HEK293 (cell line): Measurements from ENCODE around the gene EPDR1.

Experiments
- CTCF ChIA-PET: fragments of 350-600 bp; formaldehyde crosslinking; extraction: SDS; loops from one replicate; lab custom pipeline; 2021; ENCODE audit warnings: antibody characterized with exemption; lab: Yijun Ruan, JAX
- POLR2A ChIA-PET: fragments of 300-600 bp; formaldehyde crosslinking; extraction: SDS; loops from one replicate; lab custom pipeline; 2020; ENCODE audit warnings: antibody characterized with exemption, inconsistent platforms; lab: Yijun Ruan, JAX
- H3K27ac ChIP-seq: fragments of 200-500 bp; sonication (Bioruptor generic); 2 replicates; pipeline ENCODE4 v1.5.1; 2014; ENCODE audit warnings: low read depth, low read length, control low read depth, inconsistent platforms; ENCODE audit errors: extremely low read depth
- H3K36me3 ChIP-seq, 2 experiments: fragments of 200-500 bp in 1 of 2; sonication (Bioruptor generic) in 1 of 2; 1 replicate in 1 of 2; 2 replicates in 1 of 2; pipeline ENCODE4 v1.5.1; 2014 to 2017; ENCODE audit warnings: inconsistent platforms in 2 of 2, low read length in 2 of 2; ENCODE audit not compliant: control insufficient read depth in 2 of 2, insufficient read depth in 1 of 2
- H3K4me1 ChIP-seq: fragments of 200-500 bp; sonication (Bioruptor generic); 2 replicates; pipeline ENCODE4 v1.5.1; 2014; ENCODE audit warnings: mild to moderate bottlenecking, low read length, inconsistent platforms; ENCODE audit not compliant: control insufficient read depth, insufficient read depth
- H3K4me3 ChIP-seq: 2 replicates; pipeline ENCODE4 v1.5.1; 2011; ENCODE audit warnings: low read depth, mild to moderate bottlenecking, control low read depth, low read length, moderate library complexity
- H3K9me3 ChIP-seq: fragments of 200-500 bp; sonication (Bioruptor generic); 2 replicates; pipeline ENCODE4 v1.5.1; 2014; ENCODE audit warnings: low read depth, low read length, inconsistent platforms; ENCODE audit not compliant: control insufficient read depth, insufficient read depth
- GLI2 ChIP-seq: fragments of 450-650 bp; formaldehyde crosslinking; IDR thresholded peaks from 2 replicates; pipeline ENCODE4; 2017; ENCODE audit warnings: missing biosample characterization, missing genetic modification characterization, low read depth, borderline replicate concordance
- HOXC10 ChIP-seq: sonication (generic); formaldehyde crosslinking; IDR thresholded peaks from 2 replicates; pipeline ENCODE4 v1.8.1; 2023; ENCODE audit warnings: mild to moderate bottlenecking, missing genetic modification reagents
- IKZF3 ChIP-seq: fragments of 450-650 bp; IDR thresholded peaks from 2 replicates; pipeline ENCODE4 v1.5.0; 2018; ENCODE audit warnings: missing biosample characterization, mild to moderate bottlenecking, missing genetic modification characterization, moderate library complexity
- KLF16 ChIP-seq: fragments of 450-650 bp; formaldehyde crosslinking; IDR thresholded peaks from 2 replicates; pipeline ENCODE4 v1.5.1; 2017; ENCODE audit warnings: missing biosample characterization, missing genetic modification characterization
- MYNN ChIP-seq: fragments of 450-650 bp; formaldehyde crosslinking; IDR thresholded peaks from 2 replicates; pipeline ENCODE4 v1.5.1; 2016; ENCODE audit warnings: missing biosample characterization, missing genetic modification characterization, borderline replicate concordance
- SP2 ChIP-seq: fragments of 450-650 bp; formaldehyde crosslinking; IDR thresholded peaks from 2 replicates; pipeline ENCODE4 v1.5.1; 2016; ENCODE audit warnings: missing biosample characterization, missing genetic modification characterization
- YY1 ChIP-seq: fragments of 450-650 bp; formaldehyde crosslinking; IDR thresholded peaks from 2 replicates; pipeline ENCODE4 v1.5.1; 2018; ENCODE audit warnings: missing biosample characterization, missing genetic modification characterization
- ZBTB17 ChIP-seq: fragments of 450-650 bp; formaldehyde crosslinking; IDR thresholded peaks from 2 replicates; pipeline ENCODE4 v1.5.1; 2016; ENCODE audit warnings: missing biosample characterization, missing genetic modification characterization
- ZEB2 ChIP-seq: fragments of 450-650 bp; formaldehyde crosslinking; IDR thresholded peaks from 2 replicates; pipeline ENCODE4 v1.5.1; 2016; ENCODE audit warnings: missing biosample characterization, missing genetic modification characterization
- ZNF121 ChIP-seq: fragments of 450-650 bp; formaldehyde crosslinking; IDR thresholded peaks from 2 replicates; pipeline ENCODE4 v1.5.1; 2016; ENCODE audit warnings: missing biosample characterization, missing genetic modification characterization
- ZNF169 ChIP-seq: fragments of 450-650 bp; formaldehyde crosslinking; IDR thresholded peaks from 2 replicates; pipeline ENCODE4 v1.5.1; 2016; ENCODE audit warnings: missing biosample characterization, missing genetic modification characterization
- ZNF174 ChIP-seq: fragments of 450-650 bp; formaldehyde crosslinking; IDR thresholded peaks from 2 replicates; pipeline ENCODE4 v1.5.0; 2017; ENCODE audit warnings: missing biosample characterization, mild to moderate bottlenecking, missing genetic modification characterization
- ZNF2 ChIP-seq: fragments of 450-650 bp; formaldehyde crosslinking; IDR thresholded peaks from 2 replicates; pipeline ENCODE4 v1.5.1; 2016; ENCODE audit warnings: missing biosample characterization, missing genetic modification characterization
- ZNF214 ChIP-seq: fragments of 450-650 bp; formaldehyde crosslinking; IDR thresholded peaks from 2 replicates; pipeline ENCODE4 v1.5.1; 2017; ENCODE audit warnings: missing biosample characterization, mild to moderate bottlenecking, missing genetic modification characterization, borderline replicate concordance
- ZNF24 ChIP-seq: fragments of 450-650 bp; formaldehyde crosslinking; IDR thresholded peaks from 2 replicates; pipeline ENCODE4 v1.5.1; 2016; ENCODE audit warnings: missing biosample characterization, missing genetic modification characterization
- ZNF37A ChIP-seq: fragments of 450-650 bp; IDR thresholded peaks from 2 replicates; pipeline ENCODE4 v1.5.1; 2018; ENCODE audit warnings: missing biosample characterization, missing genetic modification characterization
- ZNF433 ChIP-seq: fragments of 450-650 bp; formaldehyde crosslinking; IDR thresholded peaks from 2 replicates; pipeline ENCODE4 v1.5.1; 2016; ENCODE audit warnings: missing biosample characterization, missing genetic modification characterization, low read depth
- ZNF48 ChIP-seq: fragments of 450-650 bp; formaldehyde crosslinking; IDR thresholded peaks from 2 replicates; pipeline ENCODE4 v1.5.1; 2016; ENCODE audit warnings: missing biosample characterization, missing genetic modification characterization
- ZNF529 ChIP-seq: fragments of 450-650 bp; formaldehyde crosslinking; IDR thresholded peaks from 2 replicates; pipeline ENCODE4 v1.5.1; 2017; ENCODE audit warnings: missing genetic modification characterization, missing biosample characterization; ENCODE audit not compliant: insufficient replicate concordance
- ZNF544 ChIP-seq: fragments of 450-650 bp; formaldehyde crosslinking; IDR thresholded peaks from 2 replicates; pipeline ENCODE4 v1.5.0; 2017; ENCODE audit warnings: missing biosample characterization, missing genetic modification characterization
- ZNF558 ChIP-seq: fragments of 450-650 bp; formaldehyde crosslinking; IDR thresholded peaks from 2 replicates; pipeline ENCODE4 v1.5.1; 2016; ENCODE audit warnings: missing biosample characterization, missing genetic modification characterization
- ZNF610 ChIP-seq: fragments of 450-650 bp; formaldehyde crosslinking; IDR thresholded peaks from 2 replicates; pipeline ENCODE4 v1.5.1; 2016; ENCODE audit warnings: missing biosample characterization, missing genetic modification characterization, borderline replicate concordance
- ZNF658 ChIP-seq: fragments of 450-650 bp; formaldehyde crosslinking; IDR thresholded peaks from 2 replicates; pipeline ENCODE4; 2016; ENCODE audit warnings: missing biosample characterization, missing genetic modification characterization
- ZNF777 ChIP-seq: fragments of 450-650 bp; formaldehyde crosslinking; IDR thresholded peaks from 2 replicates; pipeline ENCODE4 v1.5.1; 2017; ENCODE audit warnings: missing biosample characterization, missing genetic modification characterization, borderline replicate concordance
- ZNF785 ChIP-seq: fragments of 450-650 bp; formaldehyde crosslinking; IDR thresholded peaks from 2 replicates; pipeline ENCODE4 v1.5.1; 2016; ENCODE audit warnings: missing biosample characterization, missing genetic modification characterization
- ZNF792 ChIP-seq: fragments of 450-650 bp; formaldehyde crosslinking; IDR thresholded peaks from 2 replicates; pipeline ENCODE4 v1.5.1; 2016; ENCODE audit warnings: missing biosample characterization, missing genetic modification characterization
- ZXDB ChIP-seq: fragments of 450-650 bp; formaldehyde crosslinking; IDR thresholded peaks from 2 replicates; pipeline ENCODE4 v1.5.1; 2016; ENCODE audit warnings: missing biosample characterization, missing genetic modification characterization
- TF ChIP-seq, protein P1 (sequence below): fragments of 450-650 bp; formaldehyde crosslinking; IDR thresholded peaks from 2 replicates; pipeline ENCODE4 v1.5.1; 2016; ENCODE audit warnings: missing biosample characterization, missing genetic modification characterization
- TF ChIP-seq, protein P2 (sequence below): fragments of 450-650 bp; formaldehyde crosslinking; IDR thresholded peaks from 2 replicates; pipeline ENCODE4 v1.5.1; 2016; ENCODE audit warnings: missing biosample characterization, missing genetic modification characterization
- TF ChIP-seq, protein P3 (sequence below): fragments of 450-650 bp; IDR thresholded peaks from 2 replicates; pipeline ENCODE4 v1.5.1; 2018; ENCODE audit warnings: missing biosample characterization, missing genetic modification characterization
- TF ChIP-seq, protein P4 (sequence below): fragments of 450-650 bp; formaldehyde crosslinking; IDR thresholded peaks from 2 replicates; pipeline ENCODE4 v1.5.1; 2017; ENCODE audit warnings: missing biosample characterization, missing genetic modification characterization

The EPDR1 gene

DNA sequence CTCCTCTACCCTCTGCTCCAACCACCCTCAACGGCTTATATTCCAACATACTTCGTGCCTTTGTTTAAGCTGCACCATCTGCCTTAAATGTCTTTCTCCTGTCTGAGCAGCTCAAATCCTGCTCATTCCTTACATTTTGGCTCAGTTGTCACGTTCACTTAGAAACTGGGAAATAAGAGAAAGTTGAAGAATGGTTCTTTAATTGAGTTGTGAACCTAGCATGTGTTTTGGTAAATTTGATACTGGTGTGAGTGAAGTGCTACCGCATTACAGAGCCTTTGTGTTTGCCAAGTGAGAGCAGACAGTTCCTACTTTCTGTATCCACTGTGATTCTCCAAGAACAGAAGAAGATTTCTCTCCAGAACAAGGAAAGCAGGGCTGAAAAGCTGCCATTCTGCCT lies 54.3 kb downstream of the EPDR1 start (continued):
- no peak for TF ChIP-seq MYNN (tag by site-specific recombination)
- TF ChIP-seq ZNF658 (tag by site-specific recombination) = no peak
- TF ChIP-seq, protein P1, sequence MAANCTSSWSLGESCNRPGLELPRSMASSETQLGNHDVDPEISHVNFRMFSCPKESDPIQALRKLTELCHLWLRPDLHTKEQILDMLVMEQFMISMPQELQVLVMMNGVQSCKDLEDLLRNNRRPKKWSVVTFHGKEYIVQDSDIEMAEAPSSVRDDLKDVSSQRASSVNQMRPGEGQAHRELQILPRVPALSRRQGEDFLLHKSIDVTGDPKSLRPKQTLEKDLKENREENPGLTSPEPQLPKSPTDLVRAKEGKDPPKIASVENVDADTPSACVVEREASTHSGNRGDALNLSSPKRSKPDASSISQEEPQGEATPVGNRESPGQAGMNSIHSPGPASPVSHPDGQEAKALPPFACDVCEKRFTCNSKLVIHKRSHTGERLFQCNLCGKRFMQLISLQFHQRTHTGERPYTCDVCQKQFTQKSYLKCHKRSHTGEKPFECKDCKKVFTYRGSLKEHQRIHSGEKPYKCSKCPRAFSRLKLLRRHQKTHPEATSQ (tag by site-specific recombination) = no peak
- no peak for TF ChIP-seq ZNF48 (tag by site-specific recombination)
- no peak for TF ChIP-seq IKZF3 (tag by site-specific recombination)
- no peak for TF ChIP-seq ZNF433
- no peak for TF ChIP-seq ZNF544 (tag by site-specific recombination)
- TF ChIP-seq ZNF121 (tag by site-specific recombination) = no peak

DNA sequence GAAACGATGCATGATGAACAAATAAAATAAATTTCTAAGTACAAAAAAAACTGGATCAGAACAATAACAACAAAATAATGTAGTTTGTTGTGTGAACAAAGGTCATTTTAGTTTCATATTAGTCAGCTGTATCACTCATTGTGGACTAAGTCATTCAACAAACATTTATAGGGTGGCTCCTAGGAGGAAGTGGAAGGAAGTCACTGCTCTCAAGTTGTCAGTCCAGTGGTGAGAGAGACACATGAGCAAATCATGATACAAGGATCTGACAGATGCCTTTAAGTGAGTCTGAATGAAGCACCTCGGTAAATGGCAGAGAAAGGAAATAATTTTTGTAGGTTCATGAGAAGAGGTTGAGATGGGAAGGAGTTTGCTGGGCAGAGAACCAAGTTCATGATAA lies 56.8 kb downstream of the EPDR1 start:
- H3K36me3 ChIP-seq = no peaks in the 10 kb centered on the region
- POLR2A ChIA-PET = no interaction called here
- H3K9me3 ChIP-seq = no peaks in the 10 kb centered on the region
- no peak overlapping the region for H3K4me3 ChIP-seq
- CTCF ChIA-PET = interaction anchor here (0.6 kb wide), 1 partner anchor 245 kb away, joined by 5 read pairs; no protein-coding TSS in a partner anchor
- H3K27ac ChIP-seq = no peak overlapping the region
- no peak for TF ChIP-seq GLI2 (tag by site-specific recombination)
- TF ChIP-seq, protein P2, sequence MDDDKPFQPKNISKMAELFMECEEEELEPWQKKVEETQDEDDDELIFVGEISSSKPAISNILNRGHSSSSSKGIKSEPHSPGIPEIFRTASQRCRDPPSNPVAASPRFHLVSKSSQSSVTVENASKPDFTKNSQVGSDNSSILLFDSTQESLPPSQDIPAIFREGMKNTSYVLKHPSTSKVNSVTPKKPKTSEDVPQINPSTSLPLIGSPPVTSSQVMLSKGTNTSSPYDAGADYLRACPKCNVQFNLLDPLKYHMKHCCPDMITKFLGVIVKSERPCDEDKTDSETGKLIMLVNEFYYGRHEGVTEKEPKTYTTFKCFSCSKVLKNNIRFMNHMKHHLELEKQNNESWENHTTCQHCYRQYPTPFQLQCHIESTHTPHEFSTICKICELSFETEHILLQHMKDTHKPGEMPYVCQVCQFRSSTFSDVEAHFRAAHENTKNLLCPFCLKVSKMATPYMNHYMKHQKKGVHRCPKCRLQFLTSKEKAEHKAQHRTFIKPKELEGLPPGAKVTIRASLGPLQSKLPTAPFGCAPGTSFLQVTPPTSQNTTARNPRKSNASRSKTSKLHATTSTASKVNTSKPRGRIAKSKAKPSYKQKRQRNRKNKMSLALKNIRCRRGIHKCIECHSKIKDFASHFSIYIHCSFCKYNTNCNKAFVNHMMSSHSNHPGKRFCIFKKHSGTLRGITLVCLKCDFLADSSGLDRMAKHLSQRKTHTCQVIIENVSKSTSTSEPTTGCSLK = no peak
- no peak for TF ChIP-seq ZNF777 (tag by site-specific recombination)
- no peak for TF ChIP-seq ZNF785 (tag by site-specific recombination)
- no peak for TF ChIP-seq ZNF529
- TF ChIP-seq, protein P3, sequence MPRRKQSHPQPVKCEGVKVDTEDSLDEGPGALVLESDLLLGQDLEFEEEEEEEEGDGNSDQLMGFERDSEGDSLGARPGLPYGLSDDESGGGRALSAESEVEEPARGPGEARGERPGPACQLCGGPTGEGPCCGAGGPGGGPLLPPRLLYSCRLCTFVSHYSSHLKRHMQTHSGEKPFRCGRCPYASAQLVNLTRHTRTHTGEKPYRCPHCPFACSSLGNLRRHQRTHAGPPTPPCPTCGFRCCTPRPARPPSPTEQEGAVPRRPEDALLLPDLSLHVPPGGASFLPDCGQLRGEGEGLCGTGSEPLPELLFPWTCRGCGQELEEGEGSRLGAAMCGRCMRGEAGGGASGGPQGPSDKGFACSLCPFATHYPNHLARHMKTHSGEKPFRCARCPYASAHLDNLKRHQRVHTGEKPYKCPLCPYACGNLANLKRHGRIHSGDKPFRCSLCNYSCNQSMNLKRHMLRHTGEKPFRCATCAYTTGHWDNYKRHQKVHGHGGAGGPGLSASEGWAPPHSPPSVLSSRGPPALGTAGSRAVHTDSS (tag by site-specific recombination) = no peak
- TF ChIP-seq ZNF169 (tag by site-specific recombination) = no peak
- no peak for TF ChIP-seq KLF16
- no peak for TF ChIP-seq ZNF214 (tag by site-specific recombination)
- TF ChIP-seq ZNF24 (tag by site-specific recombination) = no peak
- no peak for TF ChIP-seq ZNF792
- no peak for TF ChIP-seq HOXC10
- no peaks in the 10 kb centered on the region for H3K4me1 ChIP-seq

DNA sequence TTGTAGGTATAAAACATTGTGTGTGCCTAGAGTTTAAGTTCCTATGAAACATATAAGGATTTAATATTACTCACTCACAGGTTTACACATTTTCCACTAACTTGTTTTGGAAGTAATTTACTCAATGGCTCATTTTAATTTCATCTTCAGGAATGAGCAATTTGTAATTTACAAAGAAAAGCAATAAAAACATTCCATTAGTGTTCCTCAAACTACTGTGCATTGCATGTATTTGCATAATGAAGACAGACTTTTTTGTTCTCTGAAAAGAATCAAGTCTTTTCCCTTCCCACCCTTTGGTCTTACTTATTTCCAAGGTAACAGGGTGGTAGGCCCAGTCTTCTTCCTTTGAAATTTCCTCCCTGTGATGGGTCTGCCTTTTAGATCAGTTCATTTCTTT lies 61.2 kb downstream of the EPDR1 start:
- ChIA-PET POLR2A (no interaction called here), CTCF (no interaction called here)
- no peaks in the 10 kb centered on the region for H3K4me1 ChIP-seq
- H3K27ac ChIP-seq = no peak overlapping the region
- no peaks in the 10 kb centered on the region for H3K36me3 ChIP-seq
- H3K9me3 ChIP-seq = no peaks in the 10 kb centered on the region
- no peak overlapping the region for H3K4me3 ChIP-seq
- TF ChIP-seq ZNF785 (tag by site-specific recombination) = no peak
- TF ChIP-seq ZXDB (tag by site-specific recombination) = no peak
- TF ChIP-seq ZNF529 = no peak
- TF ChIP-seq, protein P4, sequence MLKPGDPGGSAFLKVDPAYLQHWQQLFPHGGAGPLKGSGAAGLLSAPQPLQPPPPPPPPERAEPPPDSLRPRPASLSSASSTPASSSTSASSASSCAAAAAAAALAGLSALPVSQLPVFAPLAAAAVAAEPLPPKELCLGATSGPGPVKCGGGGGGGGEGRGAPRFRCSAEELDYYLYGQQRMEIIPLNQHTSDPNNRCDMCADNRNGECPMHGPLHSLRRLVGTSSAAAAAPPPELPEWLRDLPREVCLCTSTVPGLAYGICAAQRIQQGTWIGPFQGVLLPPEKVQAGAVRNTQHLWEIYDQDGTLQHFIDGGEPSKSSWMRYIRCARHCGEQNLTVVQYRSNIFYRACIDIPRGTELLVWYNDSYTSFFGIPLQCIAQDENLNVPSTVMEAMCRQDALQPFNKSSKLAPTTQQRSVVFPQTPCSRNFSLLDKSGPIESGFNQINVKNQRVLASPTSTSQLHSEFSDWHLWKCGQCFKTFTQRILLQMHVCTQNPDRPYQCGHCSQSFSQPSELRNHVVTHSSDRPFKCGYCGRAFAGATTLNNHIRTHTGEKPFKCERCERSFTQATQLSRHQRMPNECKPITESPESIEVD = no peak
- no peak for TF ChIP-seq ZNF2 (tag by site-specific recombination)
- TF ChIP-seq ZNF174 (tag by site-specific recombination) = no peak
- no peak for TF ChIP-seq ZNF610 (tag by site-specific recombination)
- no peak for TF ChIP-seq ZBTB17 (tag by site-specific recombination)
- no peak for TF ChIP-seq ZNF558 (tag by site-specific recombination)
- no peak for TF ChIP-seq ZEB2 (tag by site-specific recombination)
- no peak for TF ChIP-seq SP2 (tag by site-specific recombination)
- no peak for TF ChIP-seq YY1 (tag by site-specific recombination)
- no peak for TF ChIP-seq ZNF37A (tag by site-specific recombination)
